Activated CD4-positive, CD25-positive, alpha-beta regulatory T cell treated with anti-CD3 and anti-CD28 coated beads, Interleukin-2, amount 50 U/mL, for 16 hours (primary cell): ENCODE data around the gene KHNYN.

Experiments
- DNase-seq: peaks from one replicate; pipeline ENCODE4 v3.0.0-alpha.2; 2020; ENCODE audit warnings: low read depth, low spot score

KHNYN gene

DNA sequence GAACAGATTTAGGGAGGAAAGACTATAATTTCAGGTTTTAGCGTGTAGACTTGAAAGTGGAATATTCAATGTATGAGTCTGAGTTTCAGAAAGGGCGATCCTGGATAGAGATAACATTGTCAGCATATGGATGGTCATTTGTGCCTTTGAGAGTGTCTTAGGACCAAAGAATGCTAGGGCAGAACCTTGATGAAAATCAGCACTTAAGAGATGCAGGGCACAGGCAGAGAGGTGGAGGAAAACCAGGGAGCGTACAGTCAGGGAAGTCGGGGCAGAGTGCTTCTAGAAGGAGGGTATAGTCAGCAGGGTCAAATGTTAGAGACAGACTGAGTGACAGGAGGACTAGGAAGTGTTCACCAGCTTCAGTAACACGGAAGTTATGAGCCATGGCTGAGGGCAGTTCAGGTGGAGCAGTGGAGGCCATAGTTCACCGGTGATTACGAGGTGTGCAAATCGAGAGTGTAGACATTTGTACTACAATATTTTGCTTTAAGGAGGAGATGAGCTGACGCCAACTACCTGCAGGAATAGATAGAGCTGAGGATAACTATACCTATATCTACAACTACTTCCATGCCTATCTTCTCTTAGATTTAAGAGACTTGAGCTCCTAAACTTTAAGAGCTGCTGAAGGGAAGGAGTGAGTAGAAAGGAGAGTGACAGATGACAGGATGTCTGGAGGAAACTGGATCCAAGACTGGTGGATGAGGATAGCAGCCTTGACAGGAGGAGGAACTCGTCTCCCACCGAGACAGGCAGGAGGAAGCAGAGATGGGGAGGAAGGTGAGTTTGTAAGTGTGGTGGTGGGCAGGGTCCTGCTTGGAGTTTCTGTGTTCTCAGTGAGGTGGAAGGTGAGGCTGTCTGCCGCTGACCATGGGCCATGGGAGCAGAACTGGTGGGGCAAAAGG is 6.8 kb upstream of the KHNYN start:
- no peak for DNase-seq

DNA sequence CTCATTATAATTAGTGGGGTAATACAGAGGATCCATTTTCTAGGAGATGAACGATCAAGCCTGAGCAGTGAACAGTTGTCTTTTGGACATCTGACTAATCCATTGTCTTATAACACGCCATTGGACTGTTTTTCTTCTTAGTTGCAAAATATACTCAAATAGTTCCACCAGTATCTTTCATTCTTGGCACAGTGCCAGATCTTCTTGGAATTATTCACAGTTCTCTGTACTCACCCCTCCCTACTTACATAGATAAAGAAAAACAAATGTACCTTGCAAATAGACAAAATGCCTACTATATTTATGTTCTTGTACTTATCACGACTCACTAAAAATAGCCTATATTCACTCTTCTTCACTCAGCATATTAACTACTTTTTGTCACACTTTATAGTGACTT is 4.0 kb upstream of the KHNYN start:
- DNase-seq: no peak

DNA sequence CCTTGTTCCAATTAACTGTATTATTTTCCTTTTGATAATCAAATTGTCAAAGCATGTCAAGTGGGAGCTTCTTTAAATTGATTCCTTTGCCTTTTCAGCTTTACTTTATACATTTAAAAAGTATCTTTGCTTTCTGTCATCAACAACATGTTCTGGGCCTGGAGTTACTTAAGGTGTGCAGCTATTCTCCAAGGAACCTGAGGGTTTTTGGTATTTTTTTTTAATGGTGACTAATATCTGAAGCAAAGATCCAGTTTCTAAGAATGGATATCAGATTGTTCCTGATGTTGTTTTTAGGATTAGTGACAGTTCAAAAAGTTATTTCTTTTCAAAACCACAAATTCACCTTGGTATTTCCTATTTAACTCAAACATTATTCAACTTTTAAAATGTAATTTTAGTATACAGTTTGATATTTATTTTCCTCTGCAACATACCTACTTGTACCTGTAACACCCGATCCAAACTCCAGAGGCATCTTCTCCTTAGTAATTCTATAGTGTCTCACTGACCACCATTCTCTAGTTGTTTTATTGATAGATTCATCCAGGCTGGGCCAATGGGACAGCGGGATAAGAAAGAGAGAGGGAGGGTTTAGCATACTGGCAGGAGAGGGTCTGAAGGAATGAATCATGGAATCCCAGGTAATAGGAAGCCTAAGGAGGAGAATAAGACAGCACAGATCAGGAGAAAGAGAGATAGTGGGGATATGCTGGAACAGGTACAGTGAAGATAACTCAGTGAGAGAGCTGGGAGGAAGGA is 3.4 kb upstream of the KHNYN start:
- no peak for DNase-seq

DNA sequence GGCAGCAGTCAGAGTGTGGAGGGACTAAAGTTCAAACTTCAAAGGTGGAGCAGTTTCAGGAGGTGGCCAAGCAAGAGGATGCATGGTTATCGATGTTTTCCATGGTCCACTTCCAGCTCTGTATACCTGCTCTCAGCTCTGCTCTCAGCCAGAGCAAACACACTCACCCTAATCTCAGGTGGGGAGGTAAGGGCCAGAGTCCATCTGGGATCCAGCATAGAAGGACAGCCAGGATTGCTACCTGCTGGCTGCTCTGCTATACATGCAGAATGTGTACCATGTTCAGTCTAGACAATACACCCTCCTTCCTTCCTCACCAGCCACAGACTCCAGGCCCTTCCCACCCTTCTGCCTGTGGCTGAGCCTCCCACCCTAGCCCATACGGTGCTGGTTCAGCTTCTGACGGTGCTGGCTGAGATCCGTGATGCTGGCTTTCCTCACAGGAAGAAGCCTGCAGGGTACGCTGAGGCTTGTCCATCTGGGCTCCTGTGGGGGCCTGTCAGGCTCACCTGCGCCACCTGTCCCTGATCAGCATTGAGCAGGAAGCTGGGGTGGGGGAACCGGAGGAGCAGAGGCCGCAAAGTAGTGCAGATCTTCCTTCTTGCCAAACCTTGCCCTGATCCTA is 2.7 kb upstream of the KHNYN start:
- no peak for DNase-seq

DNA sequence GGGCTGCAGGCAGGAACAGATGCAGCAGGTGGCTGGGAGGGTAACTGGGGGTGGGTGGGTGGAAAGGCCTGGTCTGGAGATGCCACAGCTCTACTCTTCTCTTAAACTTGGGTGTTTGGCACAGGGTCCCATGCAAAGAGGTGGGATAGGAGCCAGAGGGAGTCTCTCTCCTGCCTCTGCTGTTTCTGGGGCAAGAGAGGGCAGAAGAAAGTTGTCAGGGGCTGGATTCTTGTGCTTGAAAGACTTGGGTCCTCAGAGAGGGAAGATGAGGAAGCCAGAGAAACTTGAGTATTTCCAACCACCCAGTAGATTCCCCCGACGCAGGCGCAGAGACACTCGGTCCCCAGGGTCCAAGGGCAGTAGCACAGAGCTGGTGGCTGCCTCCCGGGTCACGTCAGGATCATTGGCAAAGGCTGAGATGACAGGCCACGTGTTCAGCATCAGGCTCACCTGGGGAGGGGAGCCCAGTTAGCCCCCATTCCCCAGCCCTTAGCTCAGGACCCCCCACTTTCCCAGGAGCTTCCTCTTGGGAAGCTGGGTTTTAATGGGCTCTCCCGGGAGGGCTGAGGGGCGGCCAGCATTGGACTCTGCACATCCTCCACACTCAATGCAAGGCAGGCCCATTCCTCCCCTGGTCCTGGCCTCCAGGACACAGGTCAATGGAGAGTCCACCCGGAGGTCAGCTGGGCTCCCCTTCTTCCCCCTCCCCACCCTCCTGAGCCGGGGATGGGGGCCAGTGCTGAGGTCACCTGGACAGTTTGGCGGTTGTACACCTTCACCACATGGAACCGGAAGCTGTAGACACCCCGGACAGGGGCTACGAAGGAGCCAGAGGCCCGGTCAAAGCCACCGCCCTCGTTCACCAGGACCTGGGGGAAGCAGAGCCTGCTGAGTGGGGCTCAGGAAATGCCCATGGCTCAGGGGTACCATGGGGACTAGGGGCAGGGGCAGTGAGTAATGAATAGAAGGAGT is 1.9 kb upstream of the KHNYN start:
- no peak for DNase-seq

DNA sequence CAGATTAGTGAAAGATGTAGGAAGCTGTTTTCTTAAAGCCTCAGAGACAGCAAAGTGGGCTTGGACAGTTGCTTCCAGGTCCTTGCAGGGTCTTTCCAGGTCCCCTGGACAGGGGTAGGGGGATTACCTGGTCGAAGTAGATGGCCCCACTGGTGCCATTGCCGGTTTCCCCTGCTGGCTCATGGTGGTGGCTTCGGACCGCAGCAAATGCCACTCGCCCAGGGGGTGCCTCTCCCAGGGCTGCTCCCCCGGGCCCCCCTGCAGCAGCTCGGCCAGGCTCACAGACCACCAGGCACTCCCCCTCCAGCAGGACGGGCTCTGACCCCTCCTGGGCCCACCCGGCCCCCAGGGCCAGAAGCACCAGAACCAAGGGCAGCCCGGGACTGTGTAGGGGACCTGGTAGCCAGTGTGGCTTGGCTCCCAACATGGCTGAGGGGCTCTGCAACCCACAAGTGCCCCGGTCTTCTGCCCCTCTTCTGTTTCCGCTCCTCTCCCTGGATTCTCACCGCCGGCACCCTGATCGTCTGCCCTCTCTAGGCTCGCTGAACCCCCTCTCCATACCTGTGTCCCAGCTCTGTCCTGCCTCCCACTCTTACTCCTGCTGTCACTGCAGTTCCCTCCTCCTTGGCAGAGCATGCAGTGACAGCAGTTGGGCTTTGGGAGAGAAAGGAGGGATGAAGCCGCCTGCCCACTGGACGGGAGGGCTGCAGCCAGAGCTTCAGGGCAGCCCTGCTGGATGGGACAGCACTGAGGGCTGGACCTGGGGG is 943 bp upstream of the KHNYN start:
- no peak for DNase-seq

DNA sequence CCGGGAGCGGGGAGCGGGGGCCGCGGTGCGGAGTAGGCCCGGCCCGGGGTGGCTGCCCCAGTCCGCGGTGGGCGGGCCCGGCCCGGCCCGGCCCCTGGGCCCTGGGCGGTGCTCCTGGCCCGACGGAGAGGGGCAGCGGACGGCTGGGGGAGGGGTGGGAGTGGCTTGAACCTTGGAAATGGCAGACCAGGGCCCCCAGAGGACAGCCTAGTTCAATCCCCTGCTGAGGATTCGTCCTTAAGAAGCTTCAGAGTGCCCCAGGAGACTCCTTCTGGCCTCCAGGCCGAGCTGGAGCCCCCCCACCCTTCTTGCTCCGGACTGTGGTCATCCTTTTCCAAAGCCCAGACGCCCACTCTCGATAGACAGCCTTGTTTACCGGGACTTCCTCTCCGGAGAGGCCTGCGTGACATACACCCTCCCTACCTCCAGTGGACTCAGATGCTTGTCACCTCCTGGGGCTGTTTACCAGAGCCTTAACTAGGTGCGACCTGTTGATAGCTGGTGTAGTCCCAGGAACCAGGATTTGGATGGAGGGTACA is 458 bp downstream of the KHNYN start:
- no peak for DNase-seq

DNA sequence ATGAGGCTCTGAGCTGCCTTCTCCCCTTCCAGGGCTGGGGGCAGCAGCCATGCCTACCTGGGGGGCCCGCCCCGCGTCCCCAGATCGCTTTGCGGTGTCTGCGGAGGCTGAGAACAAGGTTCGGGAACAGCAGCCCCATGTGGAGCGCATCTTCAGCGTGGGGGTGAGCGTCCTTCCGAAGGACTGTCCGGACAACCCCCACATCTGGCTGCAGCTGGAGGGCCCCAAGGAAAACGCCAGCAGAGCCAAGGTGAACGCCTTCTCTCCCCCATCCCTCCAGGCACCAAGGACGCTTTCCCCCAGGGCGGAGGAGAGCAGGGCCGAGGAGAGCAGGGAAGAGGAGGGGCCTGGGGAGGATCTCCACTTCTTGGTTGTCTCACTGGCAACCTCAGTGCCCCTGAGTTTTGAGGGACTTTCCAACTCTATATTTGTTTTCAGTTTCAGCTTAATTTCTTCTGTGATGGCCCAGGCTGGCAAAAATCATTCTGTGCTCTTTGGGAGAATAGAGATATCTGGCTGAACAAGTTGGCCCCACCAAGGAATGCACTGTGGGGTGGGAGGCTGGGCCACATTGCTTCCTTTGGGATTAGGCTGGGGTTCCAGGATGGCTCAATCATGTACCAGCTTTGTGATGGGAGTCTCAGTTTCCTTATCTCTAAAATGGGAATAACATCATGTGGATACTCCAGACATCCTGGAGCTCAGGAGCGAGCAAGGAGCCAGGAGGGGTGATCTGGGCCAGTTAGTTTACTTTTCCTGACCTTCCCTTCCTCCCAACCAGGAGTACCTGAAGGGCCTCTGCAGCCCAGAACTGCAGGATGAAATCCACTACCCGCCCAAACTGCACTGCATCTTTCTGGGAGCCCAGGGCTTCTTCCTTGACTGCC is 1.2 kb downstream of the KHNYN start:
- peak; percentile 46 for DNase-seq

DNA sequence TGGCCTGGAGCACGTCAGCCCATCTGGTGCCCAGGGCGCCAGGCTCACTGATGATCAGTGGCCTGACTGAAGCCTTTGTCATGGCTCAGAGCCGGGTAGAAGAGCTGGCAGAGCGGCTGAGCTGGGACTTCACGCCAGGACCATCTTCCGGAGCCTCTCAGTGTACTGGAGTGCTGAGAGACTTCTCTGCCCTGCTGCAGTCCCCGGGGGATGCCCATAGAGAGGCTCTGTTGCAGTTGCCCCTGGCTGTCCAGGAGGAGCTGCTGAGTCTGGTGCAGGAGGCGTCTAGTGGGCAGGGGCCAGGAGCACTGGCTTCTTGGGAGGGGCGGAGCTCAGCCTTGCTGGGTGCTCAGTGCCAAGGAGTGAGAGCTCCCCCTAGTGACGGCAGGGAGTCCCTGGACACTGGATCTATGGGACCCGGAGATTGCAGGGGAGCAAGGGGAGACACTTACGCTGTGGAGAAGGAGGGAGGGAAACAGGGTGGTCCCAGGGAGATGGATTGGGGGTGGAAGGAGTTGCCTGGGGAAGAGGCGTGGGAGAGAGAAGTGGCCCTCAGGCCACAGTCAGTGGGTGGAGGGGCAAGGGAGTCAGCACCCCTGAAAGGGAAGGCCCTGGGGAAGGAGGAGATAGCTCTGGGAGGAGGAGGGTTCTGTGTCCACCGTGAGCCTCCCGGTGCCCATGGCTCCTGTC is 2.0 kb downstream of the KHNYN start:
- DNase-seq: peak; percentile 75

DNA sequence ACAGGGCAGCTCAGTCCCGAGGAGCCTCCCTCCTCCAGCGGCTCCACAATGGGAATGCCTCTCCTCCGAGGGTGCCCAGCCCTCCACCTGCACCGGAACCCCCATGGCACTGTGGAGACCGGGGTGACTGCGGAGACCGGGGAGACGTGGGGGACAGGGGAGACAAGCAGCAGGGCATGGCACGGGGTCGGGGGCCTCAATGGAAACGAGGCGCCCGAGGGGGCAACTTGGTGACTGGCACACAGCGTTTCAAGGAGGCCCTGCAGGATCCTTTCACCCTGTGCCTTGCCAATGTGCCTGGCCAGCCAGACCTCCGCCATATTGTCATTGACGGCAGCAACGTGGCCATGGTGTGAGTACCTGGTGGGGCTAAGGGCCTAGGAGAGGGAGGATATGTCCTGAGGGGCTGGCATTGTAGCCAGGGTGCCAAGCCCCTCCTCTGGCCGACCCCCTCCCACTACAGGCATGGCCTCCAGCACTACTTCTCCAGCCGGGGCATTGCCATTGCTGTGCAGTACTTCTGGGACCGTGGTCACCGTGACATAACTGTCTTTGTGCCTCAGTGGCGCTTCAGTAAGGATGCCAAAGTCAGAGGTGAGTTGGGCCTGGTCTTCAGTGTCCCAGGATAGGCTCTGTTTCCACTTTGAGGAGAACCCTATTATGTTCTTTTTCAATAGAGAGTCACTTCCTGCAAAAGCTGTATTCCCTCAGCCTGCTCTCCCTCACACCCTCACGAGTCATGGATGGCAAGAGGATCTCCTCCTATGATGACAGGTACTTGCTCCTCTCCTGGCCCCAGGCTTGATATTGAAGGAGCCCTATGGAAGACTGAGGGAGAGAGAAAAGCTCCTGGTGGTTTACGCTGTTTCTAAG is 2.7 kb downstream of the KHNYN start:
- DNase-seq: no peak

DNA sequence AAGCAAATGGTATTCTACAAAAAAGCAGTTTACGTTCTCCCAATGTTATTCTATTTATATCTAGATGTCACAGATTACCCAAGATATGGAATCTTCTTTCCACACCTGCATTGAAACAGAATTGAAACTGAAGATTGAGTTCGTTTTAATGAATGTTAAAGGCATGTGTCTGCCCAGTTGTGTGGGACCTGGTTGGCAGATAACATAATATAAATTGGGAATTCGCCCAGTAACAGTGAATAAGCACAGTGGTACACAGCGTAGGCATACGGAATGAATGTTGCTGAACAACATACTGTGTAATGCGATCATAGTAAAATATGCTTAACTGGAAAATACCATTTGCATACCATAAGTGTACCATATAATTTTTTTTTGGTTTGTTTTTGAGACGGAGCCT is 4.3 kb downstream of the KHNYN start:
- DNase-seq: no peak

DNA sequence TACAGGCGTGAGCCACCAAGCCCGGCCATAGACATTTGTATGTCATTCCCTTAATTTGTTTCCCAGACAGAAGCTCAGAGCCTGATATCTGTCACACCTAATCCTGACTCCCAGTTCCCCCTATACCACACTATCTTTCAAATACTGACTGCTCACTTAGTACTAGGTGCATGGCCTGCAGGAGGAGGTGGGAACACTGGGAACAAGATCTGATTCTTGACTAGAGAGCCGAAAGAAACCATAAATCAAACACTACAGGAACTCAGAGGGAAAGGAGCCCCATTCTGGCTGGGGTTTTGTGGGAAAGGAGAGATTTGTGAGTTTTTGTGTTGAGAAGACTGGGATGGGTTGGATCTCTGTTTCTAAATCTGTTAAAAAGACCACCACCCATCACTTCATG is 4.9 kb downstream of the KHNYN start:
- DNase-seq: no peak

DNA sequence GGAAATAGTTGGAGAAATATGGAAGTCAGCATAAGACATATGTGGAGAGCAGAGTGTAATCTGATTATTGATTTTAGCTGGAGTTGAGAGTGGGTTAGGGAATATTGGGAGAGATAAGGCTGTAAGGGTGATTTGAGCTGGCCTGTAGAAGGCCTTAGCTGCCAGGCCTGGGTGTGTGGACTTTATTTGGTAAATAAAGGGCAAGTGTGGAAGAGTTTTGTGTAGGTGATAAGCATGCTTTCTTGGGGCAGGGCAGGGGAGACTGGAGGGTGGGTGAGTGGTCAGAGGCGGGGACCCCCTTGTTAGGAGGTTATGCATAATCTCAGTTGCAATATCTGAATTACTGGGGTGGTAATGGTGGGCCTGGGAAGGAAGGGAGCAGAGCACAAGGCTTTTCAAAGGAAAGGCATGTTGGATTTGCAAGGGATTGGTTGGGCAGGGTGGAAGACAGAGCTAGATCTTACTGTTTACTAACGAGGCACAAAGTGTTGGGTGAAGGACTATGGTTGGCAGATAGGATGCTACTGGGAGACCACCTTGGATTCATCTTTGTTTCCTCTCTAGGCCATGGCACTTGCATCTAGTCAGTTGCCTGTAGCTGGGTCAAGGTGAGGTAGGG is 5.5 kb downstream of the KHNYN start:
- DNase-seq: no peak

DNA sequence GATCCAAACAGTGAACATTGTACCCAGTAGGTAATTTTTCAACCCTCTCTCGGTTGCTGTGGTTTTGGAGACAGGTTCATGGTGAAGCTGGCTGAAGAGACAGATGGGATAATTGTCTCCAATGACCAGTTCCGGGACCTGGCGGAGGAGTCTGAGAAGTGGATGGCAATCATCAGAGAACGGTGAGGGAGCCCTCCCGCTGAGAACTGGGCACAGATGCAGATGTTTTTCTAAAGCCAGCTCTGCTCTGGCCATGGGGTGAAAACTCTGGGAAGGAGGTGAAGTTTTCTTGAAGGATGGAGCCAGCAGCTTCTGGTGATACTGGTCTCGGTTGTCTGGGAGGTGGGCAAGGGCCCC is 6.2 kb downstream of the KHNYN start:
- no peak for DNase-seq

DNA sequence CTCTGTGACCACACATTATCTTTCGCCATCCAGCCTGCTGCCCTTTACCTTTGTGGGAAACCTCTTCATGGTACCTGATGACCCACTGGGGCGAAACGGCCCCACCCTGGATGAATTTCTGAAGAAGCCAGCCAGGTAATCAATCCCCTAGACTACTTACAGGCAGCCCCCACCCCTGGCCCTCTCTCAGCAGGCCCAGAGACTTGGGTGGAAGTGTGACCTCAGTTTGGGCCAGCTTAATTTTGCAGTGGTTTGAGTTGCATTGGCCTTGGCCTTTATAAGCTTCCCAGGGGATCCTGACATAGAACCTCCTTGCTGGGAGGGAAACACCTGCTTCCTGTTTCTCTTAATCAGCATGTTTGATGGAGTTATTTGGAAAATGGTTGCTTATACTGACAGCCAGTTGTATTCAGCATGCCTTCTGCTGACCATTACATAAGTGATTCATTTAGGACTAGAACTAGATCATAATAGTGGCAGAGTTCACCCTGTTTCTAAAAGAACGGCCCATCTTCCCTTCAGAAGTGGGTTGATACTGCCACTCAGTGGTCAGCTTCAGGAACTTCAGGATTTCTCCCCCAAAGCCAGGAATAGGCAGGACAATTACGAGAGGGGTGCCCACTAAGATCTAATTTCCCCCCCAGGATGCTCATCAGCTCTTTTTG is 6.7 kb downstream of the KHNYN start:
- no peak for DNase-seq

DNA sequence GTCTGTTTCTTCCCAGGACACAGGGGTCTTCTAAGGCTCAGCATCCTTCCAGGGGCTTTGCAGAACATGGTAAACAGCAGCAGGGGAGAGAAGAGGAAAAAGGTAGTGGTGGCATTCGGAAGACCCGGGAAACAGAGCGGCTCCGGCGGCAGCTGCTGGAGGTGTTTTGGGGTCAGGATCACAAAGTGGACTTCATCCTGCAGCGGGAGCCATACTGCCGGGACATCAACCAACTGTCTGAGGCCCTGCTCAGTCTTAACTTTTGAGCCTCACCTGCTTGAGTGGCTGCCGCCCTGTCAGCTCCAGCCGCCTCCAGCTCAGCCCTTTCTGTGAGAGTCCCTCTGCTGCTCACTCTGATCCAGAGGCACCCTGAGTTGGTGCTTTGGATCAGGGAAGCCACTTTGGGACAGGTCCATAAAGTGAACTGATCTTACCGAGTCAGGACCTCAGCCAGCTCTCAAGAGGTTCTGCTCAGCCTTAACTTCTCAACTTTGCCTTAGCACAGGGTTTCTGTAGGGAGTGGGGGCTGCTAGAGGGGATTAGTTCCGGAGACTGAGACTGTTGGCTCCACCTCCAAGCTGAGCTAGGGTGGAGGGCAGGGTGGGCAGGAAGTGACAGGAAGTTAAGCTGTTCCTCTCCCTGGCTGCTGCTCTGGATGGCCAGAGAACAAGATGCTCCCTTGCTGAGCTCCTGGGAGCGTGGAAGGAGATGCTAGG is 7.4 kb downstream of the KHNYN start:
- no peak for DNase-seq
